GM23338 (cell line): ENCODE results near the gene DDX50. TPM values are rescaled to one million over a fixed set of nuclear protein-coding genes. Genes with fewer than 3 reads are reported as not detected.
"Not testable (repeated sequence)": the region's sequence is repeated elsewhere in the genome, so short reads cannot be mapped to it uniquely, and the experiment has no call there.

Experiments
- ATAC-seq: fragments of 200-7000 bp; cut with Tn5 transposase; 3 replicates; pipeline ENCODE4 v1.9.1; 2020
- DNase-seq: peaks from one replicate; pipeline ENCODE4 v3.0.0-alpha.2; 2015; ENCODE audit warnings: low spot score
- H2AFZ ChIP-seq: fragments of 200-600 bp; sonication (generic); 2 replicates; pipeline ENCODE4 v1.8.0; 2016; ENCODE audit warnings: antibody characterized with exemption, mild to moderate bottlenecking, moderate library complexity
- H3F3A ChIP-seq: fragments of 200-600 bp; sonication (generic); replicated peaks from 2 replicates; pipeline ENCODE4 v1.8.0; 2017; ENCODE audit warnings: antibody characterized with exemption, mixed run types, low read depth
- H3K27ac ChIP-seq: fragments of 200-600 bp; sonication (generic); 2 replicates; pipeline ENCODE4 v1.6.1; 2016; ENCODE audit warnings: low read depth
- H3K27me3 ChIP-seq: fragments of 200-600 bp; sonication (generic); 2 replicates; pipeline ENCODE4 v1.8.0; 2016; ENCODE audit warnings: mild to moderate bottlenecking, mixed run types, moderate library complexity; ENCODE audit not compliant: insufficient read depth
- H3K36me3 ChIP-seq: fragments of 200-600 bp; sonication (generic); 2 replicates; pipeline ENCODE4 v1.8.0; 2016; ENCODE audit warnings: mild to moderate bottlenecking; ENCODE audit not compliant: insufficient read depth
- H3K4me1 ChIP-seq: fragments of 200-600 bp; sonication (generic); 2 replicates; pipeline ENCODE4 v1.8.0; 2016; ENCODE audit warnings: mild to moderate bottlenecking, moderate library complexity; ENCODE audit not compliant: insufficient read depth
- H3K4me2 ChIP-seq: fragments of 200-600 bp; sonication (generic); 2 replicates; pipeline ENCODE4 v1.7.1; 2017; ENCODE audit warnings: mixed run types
- H3K4me3 ChIP-seq: fragments of 200-600 bp; sonication (generic); 2 replicates; pipeline ENCODE4 v1.6.1; 2016; ENCODE audit warnings: mixed run types
- H3K79me2 ChIP-seq: fragments of 200-600 bp; sonication (generic); replicated peaks from 2 replicates; pipeline ENCODE4 v1.8.0; 2017; ENCODE audit warnings: mild to moderate bottlenecking; ENCODE audit not compliant: insufficient read depth
- H3K9me2 ChIP-seq: fragments of 200-600 bp; sonication (generic); 2 replicates; pipeline ENCODE4 v1.8.0; 2017; ENCODE audit not compliant: insufficient read depth
- H4K20me1 ChIP-seq: fragments of 200-600 bp; sonication (generic); replicated peaks from 2 replicates; pipeline ENCODE4 v1.8.0; 2017; ENCODE audit warnings: mild to moderate bottlenecking; ENCODE audit not compliant: insufficient read depth
- H3K27ac Mint-ChIP-seq: 2 replicates; pipeline ENCODE4 v1.8.0; 2020; ENCODE audit warnings: inconsistent platforms, mild to moderate bottlenecking, moderate library complexity, mixed read lengths
- H3K27me3 Mint-ChIP-seq: 3 replicates; pipeline ENCODE4 v1.8.0; 2022; ENCODE audit warnings: low read depth, mild to moderate bottlenecking, moderate library complexity, mixed read lengths, inconsistent platforms; ENCODE audit not compliant: insufficient read depth, poor library complexity
- H3K36me3 Mint-ChIP-seq: 3 replicates; pipeline ENCODE4 v1.8.0; 2021; ENCODE audit warnings: low read depth, mild to moderate bottlenecking, inconsistent platforms, moderate library complexity, mixed read lengths
- H3K4me1 Mint-ChIP-seq: 3 replicates; pipeline ENCODE4 v1.8.0; 2020; ENCODE audit warnings: mild to moderate bottlenecking, inconsistent platforms, mixed read lengths
- H3K4me3 Mint-ChIP-seq: 3 replicates; pipeline ENCODE4 v1.8.0; 2021; ENCODE audit warnings: moderate library complexity, mild to moderate bottlenecking, inconsistent platforms, mixed read lengths
- H3K9me3 Mint-ChIP-seq: 3 replicates; pipeline ENCODE4 v1.8.0; 2020; ENCODE audit warnings: moderate library complexity, mild to moderate bottlenecking, inconsistent platforms, mixed read lengths
- CTCF ChIP-seq, 2 experiments: fragments of 200-600 bp in 1 of 2; sonication (generic) in 1 of 2; conservative IDR thresholded peaks; 2 replicates each; pipeline versions ENCODE4 v1.5.1 to v1.6.1; 2016 to 2017; ENCODE audit warnings: antibody characterized with exemption in 2 of 2, low read depth in 2 of 2, mild to moderate bottlenecking in 2 of 2, moderate library complexity in 1 of 2
- ETS1 ChIP-seq: IDR thresholded peaks from 2 replicates; pipeline ENCODE4 v1.6.1; 2016; ENCODE audit warnings: antibody characterized with exemption
- EZH2 ChIP-seq: fragments of 200-600 bp; sonication (generic); IDR thresholded peaks from one replicate; pipeline ENCODE4 v1.8.0; 2017; ENCODE audit warnings: antibody characterized with exemption, mild to moderate bottlenecking, low read depth; ENCODE audit not compliant: unreplicated experiment
- EZH2phosphoT487 ChIP-seq: fragments of 200-600 bp; sonication (generic); IDR thresholded peaks from one replicate; pipeline ENCODE4 v1.8.1; 2018; ENCODE audit warnings: antibody characterized with exemption; ENCODE audit not compliant: unreplicated experiment
- JUNB ChIP-seq: IDR thresholded peaks from one replicate; pipeline ENCODE4 v1.6.1; 2016; ENCODE audit warnings: antibody characterized with exemption; ENCODE audit not compliant: unreplicated experiment
- NANOG ChIP-seq: IDR thresholded peaks from 2 replicates; pipeline ENCODE4 v1.6.1; 2016; ENCODE audit warnings: antibody characterized with exemption, borderline replicate concordance
- POLR2AphosphoS5 ChIP-seq: IDR thresholded peaks from 2 replicates; pipeline ENCODE4 v1.6.1; 2016; ENCODE audit warnings: antibody characterized with exemption, low read depth
- REST ChIP-seq: IDR thresholded peaks from one replicate; pipeline ENCODE4 v1.6.1; 2018; ENCODE audit warnings: antibody characterized with exemption; ENCODE audit not compliant: unreplicated experiment
- STAT1 ChIP-seq: IDR thresholded peaks from one replicate; pipeline ENCODE4 v1.6.1; 2016; ENCODE audit warnings: antibody characterized with exemption; ENCODE audit not compliant: unreplicated experiment
- ZNF114 ChIP-seq: fragments of 250-450 bp; sonication (Bioruptor Pico); IDR thresholded peaks from 2 replicates; pipeline ENCODE4 v1.5.0; 2020; ENCODE audit warnings: mild to moderate bottlenecking, moderate library complexity
- polyA plus RNA-seq: library from polyadenylated mRNA; unstranded; fragments of >200 nt; fragmentation: Nextera tagmentation; extraction: Ambion mirVana; gene quantifications from 2 replicates; pipeline ENCODE4 v1.2.1, GENCODE V29; 2016
- total RNA-seq: library from RNA; depleted of rRNA; stranded (reverse); fragments of >200 nt; shearing (Covaris generic); gene quantifications from 2 replicates; pipeline ENCODE4 v1.2.3, GENCODE V29; 2014

DDX50 gene
- total and polyA plus RNA-seq, 2 experiments from 2014 or later = 37.2 TPM

- peaks cover 25% of the 10 kb centered on the region for H3K36me3 Mint-ChIP-seq
- not testable (repeated sequence) for H3K79me2 ChIP-seq, DNase-seq, H3K27ac ChIP-seq, H3F3A ChIP-seq, H3K4me3 ChIP-seq, H2AFZ ChIP-seq, H3K4me2 ChIP-seq, H3K27ac Mint-ChIP-seq, H3K4me1 ChIP-seq, ATAC-seq, H3K9me3 Mint-ChIP-seq, H3K27me3 Mint-ChIP-seq, H3K9me2 ChIP-seq, H3K4me1 Mint-ChIP-seq, H3K27me3 ChIP-seq, H3K4me3 Mint-ChIP-seq, H3K36me3 ChIP-seq, H4K20me1 ChIP-seq
These were observed 28.0 kb downstream of the DDX50 start for GRCh38 chr10:68929157-68929556.

- H3F3A ChIP-seq, DNase-seq, H3K27me3 Mint-ChIP-seq, H3K4me1 ChIP-seq, ATAC-seq, H3K4me3 ChIP-seq, H3K4me2 ChIP-seq, H3K27me3 ChIP-seq, H4K20me1 ChIP-seq, H3K4me3 Mint-ChIP-seq, H3K79me2 ChIP-seq, H3K27ac ChIP-seq, H3K27ac Mint-ChIP-seq, H3K9me2 ChIP-seq, H3K4me1 Mint-ChIP-seq, H3K9me3 Mint-ChIP-seq, H3K36me3 ChIP-seq, H2AFZ ChIP-seq: not testable (repeated sequence)
- H3K36me3 Mint-ChIP-seq = peaks cover 25% of the 10 kb centered on the region
These were observed 28.8 kb downstream of the DDX50 start for GRCh38 chr10:68929888-68930287.

- H3K4me1 Mint-ChIP-seq, H3F3A ChIP-seq: not testable (repeated sequence)
These were observed 31.7 kb downstream of the DDX50 start for GRCh38 chr10:68932860-68933259.

GRCh38 chr10:68934994-68935393 lies 33.9 kb downstream of the DDX50 start:
- Mint-ChIP-seq H3K36me3 (peaks cover 48% of the 10 kb centered on the region), H3K4me3 (no peak overlapping the region), H3K27ac (no peak overlapping the region), H3K27me3 (peaks cover 2% of the 10 kb centered on the region), H3K4me1 (no peaks in the 10 kb centered on the region), H3K9me3 (no peaks in the 10 kb centered on the region)
- no peaks in the 10 kb centered on the region for H3K9me2 ChIP-seq
- no peaks in the 10 kb centered on the region for H3K4me1 ChIP-seq
- H4K20me1 ChIP-seq = no peaks in the 10 kb centered on the region; the same call in 1 of the 2 replicates
- no peak for DNase-seq
- ATAC-seq = no peak
- no peak overlapping the region for H3K27ac ChIP-seq
- no peak overlapping the region for H3K4me3 ChIP-seq
- peaks cover 18% of the 10 kb centered on the region for H3K36me3 ChIP-seq
- 0 out of 2 replicates have a peak, but pooled peaks cover 4% of the 10 kb centered on the region for H3F3A ChIP-seq
- H2AFZ ChIP-seq = no peak overlapping the region
- H3K27me3 ChIP-seq = no peaks in the 10 kb centered on the region
- no peaks in the 10 kb centered on the region for H3K79me2 ChIP-seq
- no peak overlapping the region for H3K4me2 ChIP-seq
- TF ChIP-seq POLR2AphosphoS5 (no peak), NANOG (no peak), JUNB (no peak), EZH2 (no peak), ZNF114 (CRISPR knock-in tag) (no peak), CTCF (conservative IDR thresholded peaks at IDR 0.05; ENCODE audit: low read depth in 2 of 2) (no peak), EZH2phosphoT487 (no peak), REST (no peak), STAT1 (no peak), ETS1 (no peak)

More at GRCh38 chr10:68932860-68933259, 31.7 kb downstream of the DDX50 start:
- not testable (repeated sequence) for H3K27me3 ChIP-seq, H4K20me1 ChIP-seq, H3K4me1 ChIP-seq, H3K4me3 ChIP-seq, H3K4me2 ChIP-seq, H3K27ac Mint-ChIP-seq, ATAC-seq, H3K4me3 Mint-ChIP-seq, H3K9me2 ChIP-seq, H3K27ac ChIP-seq, DNase-seq, H3K79me2 ChIP-seq, H3K27me3 Mint-ChIP-seq, H3K9me3 Mint-ChIP-seq, H2AFZ ChIP-seq
- peaks cover 44% of the 10 kb centered on the region for H3K36me3 Mint-ChIP-seq
- peaks cover 13% of the 10 kb centered on the region for H3K36me3 ChIP-seq
